Transverse colon (tissue), 4 donors: ENCODE data around the gene CTNNA1. TPM values are rescaled to one million over a fixed set of nuclear protein-coding genes. Genes with fewer than 3 reads are reported as not detected.
"Not testable (repeated sequence)": the region's sequence is repeated elsewhere in the genome, so short reads cannot be mapped to it uniquely, and the experiment has no call there.

ENCODE experiments used
- DNase-seq: peaks from one replicate; pipeline ENCODE4 v3.0.0-alpha.2; 2019
- H3K27ac ChIP-seq, 4 donors: fragments of 200-600 bp; sonication (generic); 2 replicates each; pipeline ENCODE4 v1.5.1; 2016 to 2018; ENCODE audit warnings: inconsistent platforms in 4 of 4
- H3K27me3 ChIP-seq: fragments of 200-600 bp; sonication (generic); 2 replicates; pipeline ENCODE4 v1.5.1; 2017; ENCODE audit warnings: inconsistent platforms
- H3K36me3 ChIP-seq, 4 donors: fragments of 200-600 bp; sonication (generic); 2 replicates each; pipeline ENCODE4 v1.5.1; 2017 to 2019; ENCODE audit warnings: inconsistent platforms in 4 of 4
- H3K4me1 ChIP-seq, 4 donors: fragments of 200-600 bp; sonication (generic); 2 replicates each; pipeline ENCODE4 v1.5.1; 2017 to 2020; ENCODE audit warnings: inconsistent platforms in 4 of 4
- H3K4me3 ChIP-seq, 4 donors: fragments of 200-600 bp; sonication (generic); 1 replicate in 1 of 4; 2 replicates in 3 of 4; pipeline versions ENCODE4 v1.5.1 to v1.6.1; 2017 to 2019; ENCODE audit warnings: inconsistent platforms in 4 of 4
- H3K9me3 ChIP-seq, 2 donors: fragments of 200-600 bp; sonication (generic); 2 replicates each; pipeline ENCODE4 v1.5.1; 2017 to 2019; ENCODE audit warnings: inconsistent platforms in 2 of 2
- CTCF ChIP-seq, 5 experiments: fragments of 200-600 bp in 3 of 5; fragments of 450-650 bp in 2 of 5; sonication (generic) in 3 of 5; IDR thresholded peaks; 1 replicate in 2 of 5; 2 replicates in 3 of 5; pipeline ENCODE4 v1.5.1; 2016 to 2017; ENCODE audit warnings: antibody characterized with exemption in 5 of 5, inconsistent platforms in 3 of 5, mild to moderate bottlenecking in 2 of 5, moderate library complexity in 1 of 5
- EP300 ChIP-seq: sonication (generic); formaldehyde crosslinking; IDR thresholded peaks from one replicate; pipeline ENCODE4 v1.6.1; 2017; ENCODE audit warnings: antibody characterized with exemption, low read depth
- POLR2A ChIP-seq: fragments of 450-650 bp; IDR thresholded peaks from one replicate; pipeline ENCODE4 v1.6.1; 2016; ENCODE audit warnings: antibody characterized with exemption, mild to moderate bottlenecking, moderate library complexity
- POLR2AphosphoS5 ChIP-seq, 3 donors: sonication (generic); formaldehyde crosslinking; IDR thresholded peaks; one replicate each; pipeline ENCODE4 v1.6.1; 2016; ENCODE audit warnings: antibody characterized with exemption in 3 of 3
- WGBS, 2 donors: methylation state at CpG; one replicate each; pipeline ENCODE4 v1.1.5; 2018; ENCODE audit warnings: low coverage in 1 of 2; 5-methylcytosine and 5-hydroxymethylcytosine counted together
- in situ Hi-C, 4 donors: fragments of 200-750 bp; cut with MboI; loops; one replicate each; pipeline versions ENCODE4 v1.15.0 to v1.15.1; 2017; ENCODE audit warnings: low sequenced_read_pairs in 3 of 4, low pct_ligation_motif_present in 1 of 4, low pct_unique_long_range_greater_than_20kb in 1 of 4
- intact Hi-C: fragments of 100-400 bp; cut with DNase I; formaldehyde crosslinking; loops from one replicate; pipeline ENCODE4 v1.15.1; 2023; ENCODE audit warnings: low total_unique reads
- total RNA-seq, 4 donors: library from RNA; depleted of rRNA; stranded (reverse); fragments of >200 nt; gene quantifications; one replicate each; pipeline ENCODE4 v1.1.0, GENCODE V29; 2016

CTNNA1 gene
- total RNA-seq, 4 donors from 2014 or later: 272 to 381 (median 316) TPM

GRCh38 chr5:138833080-138833479 lies 79.9 kb downstream of the CTNNA1 start:
- 91% methylated on average over 2 of the region's 2 CpGs; no CpG with 5 or more reads in 1 of the 2 donors for WGBS, 2 donors
- no peak overlapping the region for H3K27ac ChIP-seq
- peaks cover 0 to 5% (median 2%) of the 10 kb centered on the region in 4 donors for H3K36me3 ChIP-seq
- no peaks in the 10 kb centered on the region for H3K9me3 ChIP-seq
- no peak overlapping the region for H3K4me3 ChIP-seq
- DNase-seq: no peak
- no peaks in the 10 kb centered on the region for H3K27me3 ChIP-seq
- TF ChIP-seq POLR2A (no peak), CTCF (IDR thresholded peaks at IDR 0.05) (no peak), EP300 (no peak), POLR2AphosphoS5 (IDR thresholded peaks at IDR 0.05) (no peak)
- in situ Hi-C loops (no loop called here), intact Hi-C loops (no loop called here)
- peaks cover 0 to 10% (median 2%) of the 10 kb centered on the region in 4 donors for H3K4me1 ChIP-seq

DNA sequence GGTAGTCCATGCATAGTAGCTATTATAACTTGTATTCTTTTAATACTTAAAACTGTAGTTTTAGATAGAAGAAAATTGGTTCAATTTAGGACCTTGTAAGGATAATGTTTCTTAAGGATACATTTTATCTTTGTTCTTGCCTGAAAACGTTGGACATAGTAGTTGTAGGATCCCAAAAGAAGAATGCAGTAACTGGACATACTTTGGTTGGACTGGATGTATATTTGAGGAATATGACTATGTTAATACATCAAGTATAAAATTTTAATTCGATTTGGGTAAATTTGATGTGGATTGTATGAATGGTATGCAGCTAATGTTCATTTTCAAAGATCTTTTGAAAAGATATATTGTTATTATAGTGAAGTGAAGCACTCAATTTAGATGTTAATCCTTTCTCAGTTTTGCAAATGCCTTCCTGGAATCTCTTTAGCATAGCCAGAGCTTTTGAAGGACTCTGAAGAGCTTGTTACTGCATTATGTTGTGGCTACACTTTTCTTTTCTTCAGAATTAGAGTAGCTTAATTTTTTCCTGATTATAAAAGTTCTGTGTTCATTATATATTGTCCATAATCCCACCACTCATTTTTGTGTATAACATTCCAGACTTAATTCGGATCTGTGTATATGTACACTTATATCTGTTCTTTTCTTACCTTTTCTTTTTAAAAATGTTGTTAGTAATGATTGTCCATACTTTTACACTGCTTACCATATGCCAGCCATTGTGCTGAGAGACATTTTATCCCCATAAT lies 80.7 kb downstream of the CTNNA1 start:
- Histone ChIP-seq H3K36me3 (peaks cover 0 to 4% (median under 1%) of the 10 kb centered on the region in 4 donors), H3K4me1 (peaks cover 0 to 10% (median 2%) of the 10 kb centered on the region in 4 donors), H3K27me3 (no peaks in the 10 kb centered on the region), H3K4me3 (no peak overlapping the region), H3K9me3 (no peaks in the 10 kb centered on the region), H3K27ac (no peak overlapping the region)
- in situ Hi-C loops: no loop called here
- intact Hi-C loops: no loop called here
- no peak for DNase-seq
- 50 to 56% methylated on average over 3 of the region's 3 CpGs for WGBS, 2 donors
- TF ChIP-seq EP300: no peak
- TF ChIP-seq CTCF (IDR thresholded peaks at IDR 0.05): no peak
- no peak for TF ChIP-seq POLR2A

- peaks cover 0 to 10% (median 2%) of the 10 kb centered on the region in 4 donors for H3K4me1 ChIP-seq
Measured at GRCh38 chr5:138834853-138835252, 81.6 kb downstream of the CTNNA1 start.

GRCh38 chr5:138837160-138837559 lies 83.9 kb downstream of the CTNNA1 start:
- H3K4me1 ChIP-seq: no peaks in the 10 kb centered on the region
- WGBS, 2 donors: 92 to 97% methylated on average over 3 to 4 of the region's 4 CpGs
- no peaks in the 10 kb centered on the region for H3K9me3 ChIP-seq

More at GRCh38 chr5:138834853-138835252, 81.6 kb downstream of the CTNNA1 start:
- H3K27me3 ChIP-seq, H3K36me3 ChIP-seq, H3K4me3 ChIP-seq, DNase-seq, intact Hi-C loops, in situ Hi-C loops, H3K27ac ChIP-seq, H3K9me3 ChIP-seq: not testable (repeated sequence)
- 94 to 98% methylated on average over 6 of the region's 6 CpGs for WGBS, 2 donors

More at GRCh38 chr5:138837160-138837559, 83.9 kb downstream of the CTNNA1 start:
- in situ Hi-C loops (no loop called here), intact Hi-C loops (no loop called here)
- H3K27me3 ChIP-seq: no peaks in the 10 kb centered on the region
- no peak overlapping the region for H3K4me3 ChIP-seq
- no peak for TF ChIP-seq CTCF (IDR thresholded peaks at IDR 0.05)
- TF ChIP-seq POLR2A: no peak
- TF ChIP-seq POLR2AphosphoS5 (IDR thresholded peaks at IDR 0.05): no peak
- no peak for TF ChIP-seq EP300
- no peak overlapping the region for H3K27ac ChIP-seq
- no peak for DNase-seq
- no peaks in the 10 kb centered on the region for H3K36me3 ChIP-seq
